HFF-Myc (cell line): Measurements from ENCODE around the gene UBQLN3.

Source experiments
- DNase-seq: peaks from one replicate; pipeline ENCODE4 v3.0.0-alpha.2; 2011; ENCODE audit warnings: low read depth; ENCODE audit errors: extremely low read depth
- H3K4me3 ChIP-seq: replicated peaks from 2 replicates; pipeline ENCODE4 v1.5.1; 2011; ENCODE audit warnings: low read depth, mild to moderate bottlenecking, control low read depth, low read length
- CTCF ChIP-seq: IDR thresholded peaks from 2 replicates; pipeline ENCODE4 v1.5.1; 2012; ENCODE audit warnings: mild to moderate bottlenecking, low read depth, low read length, control low read depth; ENCODE audit errors: missing control alignments

The UBQLN3 gene

GRCh38 chr11:5527716-5528115, 18.0 kb upstream of the UBQLN3 start:
- no peak for TF ChIP-seq CTCF
- H3K4me3 ChIP-seq, result no peak overlapping the region
- no peak for DNase-seq

GRCh38 chr11:5524756-5525155, 15.0 kb upstream of the UBQLN3 start:
- no peak for DNase-seq
- no peak for TF ChIP-seq CTCF
- no peak overlapping the region for H3K4me3 ChIP-seq

GRCh38 chr11:5522308-5522707, 12.6 kb upstream of the UBQLN3 start:
- TF ChIP-seq CTCF, result no peak
- DNase-seq, result no peak

GRCh38 chr11:5521540-5521939, 11.8 kb upstream of the UBQLN3 start:
- no peak overlapping the region for H3K4me3 ChIP-seq
- DNase-seq, result no peak
- TF ChIP-seq CTCF, result no peak

More at GRCh38 chr11:5522308-5522707, 12.6 kb upstream of the UBQLN3 start:
- no peak overlapping the region for H3K4me3 ChIP-seq

- no peak within 1 kb of the TSS for H3K4me3 ChIP-seq
- no peak for DNase-seq
- no peak for TF ChIP-seq CTCF
Measured at GRCh38 chr11:5516599-5516998, 6.8 kb upstream of the UBQLN3 start, which contains the start of gene UBQLNL. UBQLNL (minus strand) TSS chr11:5516699; CDS start chr11:5516441, 258 bp downstream.

- no peak for TF ChIP-seq CTCF
- DNase-seq, result no peak
Measured at GRCh38 chr11:5514841-5515240, 5.1 kb upstream of the UBQLN3 start.

GRCh38 chr11:5508605-5509004, 1.2 kb downstream of the UBQLN3 start:
- TF ChIP-seq CTCF, result no peak
- DNase-seq, result no peak
- no peak overlapping the region for H3K4me3 ChIP-seq

More at GRCh38 chr11:5514841-5515240, 5.1 kb upstream of the UBQLN3 start:
- H3K4me3 ChIP-seq, result no peak overlapping the region
